GM21381 (cell line): ENCODE measurements around the gene GMNN.
"Not testable (repeated sequence)": the region's sequence is repeated elsewhere in the genome, so short reads cannot be mapped to it uniquely, and the experiment has no call there.

ENCODE experiments used
- ATAC-seq: cut with Tn5 transposase; IDR thresholded peaks from one replicate; pipeline ENCODE4 v1.9.1; 2021; ENCODE audit warnings: mild to moderate bottlenecking, moderate library complexity; ENCODE audit not compliant: unreplicated experiment

GMNN gene

GRCh38 chr6:24774696-24775519 is at the start of gene GMNN:
Gene GMNN, plus strand, starts transcription at chr6:24774937. Its CDS starts 2,310 bp downstream, at chr6:24777247.
- peak; percentile 94 for ATAC-seq

DNA sequence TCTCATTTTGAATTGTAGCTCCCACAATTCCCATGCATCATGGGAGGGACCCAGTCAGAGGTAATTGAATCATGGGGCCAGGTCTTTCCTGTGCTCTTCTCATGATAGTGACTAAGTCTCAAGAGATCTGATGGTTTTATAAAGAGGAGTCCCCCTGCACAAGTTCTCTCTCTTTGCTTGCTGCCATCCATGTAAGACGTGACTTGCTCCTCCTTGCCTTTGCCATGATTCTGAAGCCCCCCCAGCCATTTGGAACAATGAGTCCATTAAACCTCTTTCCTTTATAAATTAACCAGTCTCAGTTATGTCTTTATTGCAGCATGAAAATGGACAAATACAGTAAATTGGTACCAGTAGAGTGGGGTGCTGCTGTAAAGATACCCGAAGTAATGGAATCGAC is 44.1 kb upstream of the GMNN start:
- not testable (repeated sequence) for ATAC-seq

DNA sequence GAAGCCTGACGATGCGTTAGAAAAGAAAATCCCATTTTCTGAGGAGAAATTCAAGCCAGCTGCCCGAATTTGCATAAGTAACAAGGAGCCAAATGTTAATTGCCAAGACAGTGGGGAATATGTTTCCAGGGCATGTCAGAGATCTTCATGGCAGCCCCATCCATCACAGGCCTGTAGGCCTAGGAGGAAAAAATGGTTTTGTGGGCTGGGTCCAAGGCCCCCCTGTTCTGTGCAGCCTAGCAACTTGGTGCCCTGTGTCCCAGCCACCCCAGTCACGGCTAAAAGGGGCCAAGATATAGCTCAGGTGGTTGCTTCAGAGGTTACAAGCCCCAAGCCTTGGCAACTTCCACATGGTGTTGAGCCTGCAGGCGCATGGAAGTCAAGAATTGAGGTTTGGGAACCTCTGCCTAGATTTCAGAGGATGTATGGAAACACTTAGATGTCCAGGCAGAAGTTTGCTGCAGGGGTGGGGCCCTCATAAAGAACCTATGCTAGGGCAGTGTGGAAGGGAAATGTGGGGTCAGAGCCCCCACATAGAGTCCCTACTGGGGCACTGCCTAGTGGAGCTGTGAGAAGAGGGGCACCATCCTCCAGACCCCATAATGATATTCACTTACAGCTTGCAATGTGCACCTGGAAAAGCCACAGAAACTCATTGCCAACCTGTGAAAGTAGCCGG is 43.1 kb upstream of the GMNN start:
- not testable (repeated sequence) for ATAC-seq

DNA sequence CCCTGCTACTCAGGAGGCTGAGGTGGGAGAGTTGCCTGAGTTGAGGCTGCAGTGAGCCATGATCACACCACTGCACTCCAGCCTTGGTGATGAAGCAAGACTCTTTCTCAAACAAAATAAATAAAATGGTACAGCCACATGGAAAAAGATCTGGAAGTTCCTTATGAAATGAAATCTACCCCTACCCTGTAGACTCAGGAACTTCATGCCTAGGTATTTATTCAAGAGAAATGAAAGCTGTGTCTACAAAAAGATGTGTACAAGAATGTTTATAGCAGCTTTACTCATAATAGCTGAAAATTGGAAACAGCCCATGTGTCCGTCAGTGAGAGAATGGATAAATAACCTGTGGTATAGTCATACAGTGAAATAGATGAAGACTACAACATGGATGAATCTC is 40.6 kb upstream of the GMNN start:
- no peak for ATAC-seq

GRCh38 chr6:24734710-24735109 is 40.0 kb upstream of the GMNN start:
- not testable (repeated sequence) for ATAC-seq

GRCh38 chr6:24738741-24739140 is 36.0 kb upstream of the GMNN start:
- no peak for ATAC-seq

DNA sequence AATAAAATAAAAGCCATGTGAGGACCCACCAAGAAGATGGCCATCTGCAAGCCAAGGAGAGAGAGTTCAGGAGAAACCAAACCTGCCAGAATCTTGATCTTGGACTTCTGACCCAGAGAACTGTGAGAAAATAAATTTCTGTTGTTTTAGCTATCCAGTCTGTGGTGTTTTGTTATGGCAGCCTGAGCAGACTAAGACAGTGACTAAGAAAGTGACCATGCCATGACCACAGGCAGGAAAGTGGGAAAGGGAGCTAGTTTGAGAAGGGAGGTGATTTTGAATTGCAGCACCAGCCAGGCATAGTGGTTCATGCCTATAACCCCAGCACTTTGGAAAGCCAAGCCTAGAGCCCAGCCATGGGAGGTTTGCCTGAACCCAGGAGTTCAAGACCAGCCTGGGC is 33.9 kb upstream of the GMNN start:
- no peak for ATAC-seq

DNA sequence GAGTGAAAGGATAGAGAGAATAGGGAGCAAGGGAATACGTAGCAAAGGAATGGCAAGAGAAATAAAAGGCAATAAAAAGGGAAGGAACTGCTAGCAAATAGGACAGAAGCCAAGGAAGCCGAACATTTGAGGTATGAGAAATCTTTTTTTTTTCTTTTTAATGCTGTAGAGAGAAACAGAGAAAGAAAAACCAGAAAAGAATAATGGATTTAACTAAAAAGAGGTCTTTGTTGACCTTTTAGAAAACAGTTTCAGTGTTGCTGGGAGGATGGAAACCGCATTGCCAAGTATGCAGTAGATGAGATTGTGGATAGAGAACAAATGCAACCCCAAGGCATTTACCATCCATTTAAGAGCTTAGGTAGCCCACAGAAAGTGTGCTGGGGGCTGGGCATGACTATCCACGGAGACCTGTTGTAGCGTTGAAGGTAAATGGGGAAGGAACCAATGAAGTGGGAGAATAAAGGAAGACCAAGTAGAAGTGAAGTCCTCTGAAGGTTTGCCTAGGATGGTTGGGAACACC is 32.5 kb upstream of the GMNN start:
- no peak for ATAC-seq

GRCh38 chr6:24743265-24743943 is 31.3 kb upstream of the GMNN start:
- peak; percentile 88 for ATAC-seq

- ATAC-seq = no peak
Observed at GRCh38 chr6:24743944-24744335, 30.8 kb upstream of the GMNN start.

- ATAC-seq = no peak
Observed at GRCh38 chr6:24744911-24745310, 29.8 kb upstream of the GMNN start.

DNA sequence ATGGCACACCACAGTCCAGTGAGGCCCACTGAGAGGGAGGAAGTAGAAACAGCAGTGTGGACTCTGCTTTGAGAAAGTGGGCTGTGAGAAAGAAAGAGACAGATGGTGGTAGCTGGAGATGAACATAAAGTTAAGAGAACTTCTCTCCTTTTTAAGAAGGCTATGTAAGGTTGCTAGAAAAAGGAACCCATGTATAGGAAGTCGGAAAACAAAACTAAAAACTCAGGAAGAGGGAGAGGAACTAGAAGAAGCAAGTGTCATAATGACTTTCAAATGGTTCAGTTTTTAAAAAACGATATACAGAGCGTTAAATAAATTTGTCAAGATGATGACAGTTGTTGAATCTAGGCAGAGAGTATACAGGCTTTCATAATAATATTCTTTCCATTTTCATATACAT is 25.4 kb upstream of the GMNN start:
- ATAC-seq = no peak

DNA sequence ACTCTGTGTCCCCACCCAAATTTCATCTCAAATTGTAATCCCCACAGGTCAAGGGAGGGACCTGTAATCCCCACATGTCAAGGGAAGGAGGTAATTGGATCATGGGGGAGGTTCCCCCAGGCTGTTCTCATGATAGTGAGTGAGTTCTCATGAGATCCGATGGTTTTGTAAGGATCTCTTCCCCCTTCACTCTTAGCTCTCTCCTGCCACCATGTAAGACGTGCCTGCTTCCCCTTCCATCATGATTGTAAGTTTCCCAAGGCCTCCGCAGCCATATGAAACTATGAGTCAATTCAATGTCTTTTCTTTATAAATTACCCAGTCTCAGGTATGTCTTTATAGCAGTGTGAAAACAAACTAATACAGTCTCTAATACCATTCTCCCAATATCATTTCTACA is 23.9 kb upstream of the GMNN start:
- not testable (repeated sequence) for ATAC-seq

DNA sequence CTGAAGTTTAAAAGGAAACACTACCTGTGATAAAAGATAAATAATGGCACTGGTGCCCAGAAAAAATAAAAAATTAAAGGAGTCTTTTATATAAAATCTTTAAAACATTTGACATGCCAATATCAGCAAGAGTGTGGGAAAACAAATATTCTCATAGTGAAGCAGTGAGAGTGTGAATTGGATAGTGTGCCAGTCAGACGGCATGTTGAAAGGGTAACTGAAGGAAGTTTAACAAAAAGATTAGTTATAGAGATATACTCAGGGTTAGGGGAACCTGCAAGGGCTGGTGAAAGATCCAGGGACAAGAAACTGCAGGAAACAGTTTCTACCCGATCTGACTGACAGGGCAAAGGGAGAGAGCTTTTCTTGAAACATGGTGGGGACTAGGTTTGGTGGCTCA is 22.2 kb upstream of the GMNN start:
- no peak for ATAC-seq

- ATAC-seq = no peak
Observed at GRCh38 chr6:24752917-24753492, 21.7 kb upstream of the GMNN start.

DNA sequence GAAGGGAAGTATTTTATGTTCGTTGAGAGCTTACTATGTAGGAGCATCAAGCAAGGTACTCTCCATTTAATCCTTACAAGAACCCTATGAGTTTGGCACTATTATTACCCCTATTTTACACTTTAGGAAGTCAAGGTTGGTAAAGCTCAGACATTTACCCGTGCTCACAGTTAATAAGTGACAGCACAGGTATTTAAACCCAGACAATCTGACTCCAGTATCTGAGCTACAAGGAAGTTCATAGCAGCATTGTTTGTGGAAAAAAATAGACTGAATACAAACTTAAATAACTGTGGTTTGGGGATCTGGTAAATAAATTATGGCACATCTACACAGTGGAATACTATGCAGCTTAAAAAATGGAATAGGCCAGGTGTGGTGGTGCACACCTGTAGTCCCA is 21.2 kb upstream of the GMNN start:
- ATAC-seq = no peak

DNA sequence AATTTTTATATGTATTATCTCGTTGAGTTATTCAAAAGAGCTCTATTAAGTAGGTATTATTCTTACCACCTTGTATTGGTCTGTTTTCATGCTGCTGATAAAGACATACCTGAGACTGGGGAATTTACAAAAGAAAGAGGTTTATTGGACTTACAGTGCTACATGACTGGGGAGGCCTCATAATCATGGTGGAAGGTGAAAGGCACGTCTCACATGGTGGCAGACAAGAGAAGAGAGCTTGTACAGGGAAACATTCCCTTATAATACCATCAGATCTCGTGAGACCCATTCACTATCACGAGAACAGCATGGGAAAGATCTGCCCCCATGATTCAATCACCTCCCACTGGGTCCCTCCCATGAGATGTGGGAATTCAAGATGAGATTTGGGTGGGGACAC is 20.4 kb upstream of the GMNN start:
- ATAC-seq = not testable (repeated sequence)

DNA sequence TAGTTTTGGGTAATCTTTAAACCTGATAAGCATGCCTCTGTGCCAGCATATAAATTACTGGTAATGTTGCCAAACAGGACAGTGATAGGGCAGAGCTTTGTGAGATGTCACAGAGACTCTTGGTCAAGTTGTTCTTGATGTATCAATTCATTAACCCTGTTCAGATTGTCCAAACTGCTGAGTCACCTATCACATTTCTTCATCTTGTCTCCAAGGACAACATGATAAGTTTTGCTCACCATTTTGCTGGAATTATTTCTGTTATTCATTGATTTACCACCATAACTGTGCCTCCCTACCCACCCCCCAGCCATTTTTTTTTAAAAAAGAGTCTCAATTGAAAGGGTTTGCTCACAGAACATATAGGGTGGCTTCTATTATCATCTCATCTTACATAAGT is 19.5 kb upstream of the GMNN start:
- no peak for ATAC-seq

- ATAC-seq = no peak
Observed at GRCh38 chr6:24757611-24758010, 17.1 kb upstream of the GMNN start.

DNA sequence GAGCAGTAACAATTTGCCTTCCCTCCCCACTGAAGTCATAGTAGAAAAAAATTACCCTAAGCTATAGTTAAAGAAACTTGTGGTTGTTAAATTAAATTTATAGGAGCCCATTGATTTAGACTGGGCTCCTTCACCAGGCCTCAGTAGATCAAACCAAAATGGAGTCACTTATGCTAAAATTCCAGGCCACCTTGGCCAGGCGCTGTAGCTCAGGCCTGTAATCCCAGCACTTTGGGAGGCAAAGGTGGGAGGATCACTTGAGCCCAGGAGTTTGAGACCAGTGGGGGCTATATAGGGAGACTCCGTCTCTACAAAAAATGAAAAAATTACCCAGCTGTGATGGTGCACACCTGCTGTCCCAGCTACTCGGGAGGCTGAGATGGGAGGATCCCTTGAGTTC is 15.0 kb upstream of the GMNN start:
- ATAC-seq = no peak

GRCh38 chr6:24760210-24760609 is 14.5 kb upstream of the GMNN start:
- ATAC-seq = no peak
